Skeletal muscle satellite cell (primary cell): Measurements from ENCODE around the gene MBNL3.

ENCODE experiments used
- H3K27me3 ChIP-seq: 2 replicates; pipeline ENCODE4 v1.7.0; 2013; ENCODE audit warnings: low read length; ENCODE audit not compliant: control insufficient read depth, insufficient read depth
- H3K36me3 ChIP-seq: 2 replicates; pipeline ENCODE4 v1.7.0; 2013; ENCODE audit warnings: mild to moderate bottlenecking, control low read depth, low read length; ENCODE audit not compliant: insufficient read depth
- H3K4me1 ChIP-seq: 2 replicates; pipeline ENCODE4 v1.7.0; 2013; ENCODE audit warnings: low read length; ENCODE audit not compliant: control insufficient read depth, insufficient read depth
- H3K4me2 ChIP-seq: 2 replicates; pipeline ENCODE4 v1.7.0; 2013; ENCODE audit warnings: mild to moderate bottlenecking, low read length
- H3K4me3 ChIP-seq: 2 replicates; pipeline ENCODE4 v1.7.0; 2013; ENCODE audit warnings: low read length
- H3K9ac ChIP-seq: 2 replicates; pipeline ENCODE4 v1.7.0; 2013; ENCODE audit warnings: mild to moderate bottlenecking, low read depth, low read length, moderate library complexity
- H3K9me3 ChIP-seq: replicated peaks from 2 replicates; pipeline ENCODE4 v1.7.0; 2013; ENCODE audit warnings: mild to moderate bottlenecking, control low read depth, low read length

MBNL3 gene

GRCh38 chrX:132443196-132444135 is 45.4 kb downstream of the MBNL3 start:
- H3K36me3 ChIP-seq, result no peaks in the 10 kb centered on the region
- no peaks in the 10 kb centered on the region for H3K9me3 ChIP-seq
- peaks cover 5% of the 10 kb centered on the region for H3K27me3 ChIP-seq
- H3K4me3 ChIP-seq, result no peak overlapping the region
- no peak overlapping the region for H3K4me2 ChIP-seq
- H3K4me1 ChIP-seq, result no peaks in the 10 kb centered on the region
- H3K9ac ChIP-seq, result no peak overlapping the region

- H3K4me3 ChIP-seq, result no peak overlapping the region
- no peak overlapping the region for H3K9ac ChIP-seq
- H3K9me3 ChIP-seq, result no peaks in the 10 kb centered on the region
- no peaks in the 10 kb centered on the region for H3K4me1 ChIP-seq
- no peak overlapping the region for H3K4me2 ChIP-seq
- H3K36me3 ChIP-seq, result no peaks in the 10 kb centered on the region
- peaks cover 5% of the 10 kb centered on the region for H3K27me3 ChIP-seq
Measured at GRCh38 chrX:132442691-132443090, 46.1 kb downstream of the MBNL3 start.

GRCh38 chrX:132435222-132435621 is 53.6 kb downstream of the MBNL3 start:
- H3K4me2 ChIP-seq, result no peak overlapping the region
- no peak overlapping the region for H3K4me3 ChIP-seq
- H3K36me3 ChIP-seq, result no peaks in the 10 kb centered on the region
- H3K9ac ChIP-seq, result no peak overlapping the region
- no peaks in the 10 kb centered on the region for H3K27me3 ChIP-seq
- H3K9me3 ChIP-seq, result no peaks in the 10 kb centered on the region
- no peaks in the 10 kb centered on the region for H3K4me1 ChIP-seq

DNA sequence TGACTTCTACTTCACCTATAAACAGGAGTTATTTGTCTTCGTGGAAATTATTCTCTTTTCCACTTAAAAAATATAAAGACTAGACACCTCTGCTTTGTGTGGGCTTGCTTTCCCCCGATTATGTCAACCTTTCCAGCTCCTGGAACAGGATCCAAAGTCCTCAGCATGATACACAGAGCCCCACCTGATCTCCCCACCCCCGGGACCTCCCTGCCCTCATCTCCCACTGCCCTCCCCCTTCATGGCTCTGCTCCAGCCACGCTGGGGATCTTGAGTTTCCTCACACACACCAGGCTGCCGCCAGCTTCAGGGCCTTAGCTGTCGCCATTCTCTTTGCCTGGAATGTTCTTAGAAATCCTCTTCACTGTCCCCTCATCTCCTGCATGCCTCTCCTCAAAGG is 55.3 kb downstream of the MBNL3 start:
- no peaks in the 10 kb centered on the region for H3K27me3 ChIP-seq
- no peak overlapping the region for H3K9ac ChIP-seq
- H3K9me3 ChIP-seq, result no peaks in the 10 kb centered on the region
- H3K4me3 ChIP-seq, result no peak overlapping the region
- H3K4me2 ChIP-seq, result no peak overlapping the region
- no peaks in the 10 kb centered on the region for H3K4me1 ChIP-seq
- no peaks in the 10 kb centered on the region for H3K36me3 ChIP-seq

DNA sequence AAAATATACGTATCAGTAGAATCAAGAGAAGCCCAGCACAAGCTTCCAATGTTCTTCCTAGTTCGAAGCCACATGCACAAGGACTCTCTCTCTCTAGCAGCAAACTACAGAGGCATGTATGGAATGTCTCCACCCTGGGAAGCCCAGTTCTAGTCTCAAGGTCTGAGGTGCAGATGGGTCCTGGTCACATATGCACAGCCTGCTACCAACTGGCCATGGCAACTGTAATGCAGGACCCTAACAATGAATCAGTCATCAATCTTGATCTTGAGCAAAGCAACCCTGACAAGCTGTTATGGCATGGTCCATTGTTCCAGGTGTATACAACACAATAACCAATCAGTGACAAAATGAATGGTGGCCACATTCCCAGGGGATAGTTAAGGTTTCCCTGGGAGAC is 55.8 kb downstream of the MBNL3 start:
- H3K9ac ChIP-seq, result no peak overlapping the region
- H3K36me3 ChIP-seq, result no peaks in the 10 kb centered on the region
- H3K4me1 ChIP-seq, result no peaks in the 10 kb centered on the region
- no peaks in the 10 kb centered on the region for H3K27me3 ChIP-seq
- no peak overlapping the region for H3K4me3 ChIP-seq
- H3K4me2 ChIP-seq, result no peak overlapping the region
- no peaks in the 10 kb centered on the region for H3K9me3 ChIP-seq

DNA sequence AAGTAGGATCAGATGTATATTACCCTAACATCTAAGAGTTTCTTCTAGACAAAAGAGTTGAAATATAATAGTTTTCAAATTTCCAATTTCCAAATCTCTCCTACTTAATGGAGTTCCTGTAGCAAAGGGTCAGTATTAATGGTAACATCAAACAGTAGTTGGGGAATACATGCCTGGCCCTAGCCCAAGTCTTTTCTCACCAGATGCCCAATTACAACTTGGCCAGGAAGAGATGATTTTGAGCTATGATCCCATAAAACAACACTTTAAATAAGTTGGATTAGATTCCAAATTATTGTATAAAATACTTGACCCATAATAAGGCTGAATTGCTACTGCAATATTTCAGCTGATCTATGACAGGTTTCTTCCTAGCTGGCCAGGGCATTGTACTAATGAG is 59.9 kb downstream of the MBNL3 start:
- H3K4me2 ChIP-seq, result no peak overlapping the region
- peaks cover 3% of the 10 kb centered on the region for H3K27me3 ChIP-seq
- H3K9ac ChIP-seq, result no peak overlapping the region
- no peaks in the 10 kb centered on the region for H3K4me1 ChIP-seq
- H3K9me3 ChIP-seq, result no peaks in the 10 kb centered on the region
- no peaks in the 10 kb centered on the region for H3K36me3 ChIP-seq
- no peak overlapping the region for H3K4me3 ChIP-seq

DNA sequence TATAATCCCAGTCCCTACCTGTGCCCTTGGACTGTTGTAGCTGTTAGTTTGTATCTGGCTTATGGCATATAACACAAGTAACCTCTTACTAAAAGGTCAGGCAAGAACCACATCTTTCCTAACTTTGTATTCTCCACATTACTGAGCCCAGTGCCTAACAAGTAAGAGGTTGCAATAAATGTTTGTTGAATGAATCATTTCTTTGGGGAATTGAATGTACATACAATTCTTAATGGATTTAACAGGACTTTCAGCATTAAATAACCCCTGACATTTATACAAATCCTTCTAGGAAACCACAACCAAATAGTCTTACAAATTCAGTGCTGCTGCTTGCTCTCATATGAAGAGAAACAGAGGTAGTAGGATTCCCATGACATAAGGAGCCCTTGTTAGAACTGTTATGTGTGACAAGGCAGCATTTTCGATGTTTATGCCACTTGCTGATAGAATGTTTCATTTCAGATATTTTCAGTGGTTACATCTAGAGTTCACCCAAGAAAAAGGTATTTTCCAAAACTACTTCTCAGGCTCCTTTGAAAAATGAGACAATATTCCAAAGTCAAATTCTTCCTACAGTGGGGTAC is 62.0 kb downstream of the MBNL3 start:
- no peak overlapping the region for H3K4me3 ChIP-seq
- H3K4me2 ChIP-seq, result no peak overlapping the region
- H3K9ac ChIP-seq, result no peak overlapping the region
- no peaks in the 10 kb centered on the region for H3K4me1 ChIP-seq
- H3K27me3 ChIP-seq, result peaks cover 3% of the 10 kb centered on the region
- no peaks in the 10 kb centered on the region for H3K36me3 ChIP-seq
- no peaks in the 10 kb centered on the region for H3K9me3 ChIP-seq

- peaks cover 3% of the 10 kb centered on the region for H3K27me3 ChIP-seq
- H3K9ac ChIP-seq, result no peak overlapping the region
- H3K4me3 ChIP-seq, result no peak overlapping the region
- no peaks in the 10 kb centered on the region for H3K9me3 ChIP-seq
- no peak overlapping the region for H3K4me2 ChIP-seq
- H3K36me3 ChIP-seq, result no peaks in the 10 kb centered on the region
- H3K4me1 ChIP-seq, result no peaks in the 10 kb centered on the region
Measured at GRCh38 chrX:132425744-132426318, 63.0 kb downstream of the MBNL3 start.

DNA sequence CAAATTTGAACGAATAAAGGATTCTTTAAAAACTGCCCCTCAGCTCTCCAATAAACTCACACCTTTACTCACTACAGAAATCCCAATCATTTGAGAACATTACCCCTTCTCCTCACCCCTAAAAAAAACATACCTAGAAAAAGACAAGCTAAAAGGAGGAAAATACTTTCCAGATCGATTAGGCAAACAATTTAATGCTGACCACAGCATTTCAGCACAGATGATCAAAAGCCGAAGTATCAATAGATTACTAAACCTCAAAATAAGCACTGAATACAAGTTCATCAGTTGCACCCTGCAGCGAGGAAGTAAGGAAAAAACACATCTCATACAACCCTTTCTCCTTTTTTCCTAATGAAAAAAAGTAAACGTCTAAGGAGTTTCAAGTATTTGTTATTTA is 65.5 kb downstream of the MBNL3 start:
- no peak overlapping the region for H3K4me3 ChIP-seq
- H3K9ac ChIP-seq, result no peak overlapping the region
- no peaks in the 10 kb centered on the region for H3K36me3 ChIP-seq
- no peaks in the 10 kb centered on the region for H3K9me3 ChIP-seq
- peaks cover 6% of the 10 kb centered on the region for H3K27me3 ChIP-seq
- H3K4me1 ChIP-seq, result no peaks in the 10 kb centered on the region
- no peak overlapping the region for H3K4me2 ChIP-seq

DNA sequence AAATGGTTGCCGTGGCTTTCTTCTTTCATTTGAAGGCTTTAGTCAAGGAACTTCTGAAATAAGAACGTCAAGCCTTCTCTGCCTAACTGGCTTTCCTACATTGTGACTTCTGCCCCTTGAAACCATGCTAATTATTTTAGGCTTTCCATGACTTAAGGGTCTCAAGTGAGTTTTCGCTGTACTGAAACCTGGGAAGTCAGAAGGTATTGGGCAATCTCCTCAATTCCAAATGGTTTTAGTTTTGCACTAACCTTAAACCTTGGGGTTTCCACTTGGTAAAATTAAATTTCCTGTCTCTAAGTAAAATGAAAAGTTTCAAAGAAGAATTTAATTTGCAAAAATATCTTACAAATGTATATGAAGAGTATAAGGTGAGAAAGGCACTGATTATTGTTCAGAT is 73.8 kb downstream of the MBNL3 start:
- Histone ChIP-seq H3K4me1 (no peaks in the 10 kb centered on the region), H3K4me2 (no peak overlapping the region), H3K9me3 (no peaks in the 10 kb centered on the region), H3K4me3 (no peak overlapping the region), H3K9ac (no peak overlapping the region), H3K27me3 (peaks cover 11% of the 10 kb centered on the region), H3K36me3 (no peaks in the 10 kb centered on the region)

DNA sequence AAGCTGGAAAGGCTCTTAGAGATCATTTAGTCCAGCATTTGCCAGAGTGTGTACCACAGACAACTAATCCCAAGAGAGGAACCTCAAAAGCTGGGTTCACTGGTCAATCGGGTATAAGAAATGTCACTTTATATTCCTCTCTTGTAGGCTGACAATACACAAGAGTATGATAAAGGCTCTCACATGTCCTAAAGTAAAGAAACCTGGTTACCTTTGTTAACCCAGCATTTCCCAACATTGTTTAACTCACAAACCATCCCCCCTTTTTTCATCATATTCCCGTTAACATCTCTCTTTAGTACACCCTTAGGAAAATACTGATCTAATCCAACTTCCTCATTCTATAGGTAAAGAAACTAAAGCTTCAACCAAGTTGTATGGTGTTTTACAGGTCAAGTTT is 74.4 kb downstream of the MBNL3 start:
- Histone ChIP-seq H3K27me3 (peaks cover 10% of the 10 kb centered on the region), H3K4me2 (no peak overlapping the region), H3K36me3 (no peaks in the 10 kb centered on the region), H3K4me1 (no peaks in the 10 kb centered on the region), H3K9me3 (no peaks in the 10 kb centered on the region), H3K4me3 (no peak overlapping the region), H3K9ac (no peak overlapping the region)
